SK-N-SH treated with all-trans-retinoic acid at 6 μM for 48 hours (cell line): ENCODE results near the gene GAK.

Experiments used
- ATAC-seq: fragments of 200-7000 bp; cut with Tn5 transposase; 3 replicates; pipeline ENCODE4 v1.9.1; 2020; ENCODE audit warnings: mild to moderate bottlenecking, moderate library complexity
- ARNTL ChIP-seq: fragments of 450-650 bp; formaldehyde crosslinking; IDR thresholded peaks from 2 replicates; pipeline ENCODE4 v1.5.0; 2020; ENCODE audit warnings: low read depth, mild to moderate bottlenecking, moderate library complexity, borderline replicate concordance
- BACH2 ChIP-seq: fragments of 250-450 bp; sonication (Bioruptor Pico); IDR thresholded peaks from 2 replicates; pipeline ENCODE4 v1.9.0; 2021; ENCODE audit warnings: mild to moderate bottlenecking, borderline replicate concordance
- CREB5 ChIP-seq: fragments of 250-450 bp; sonication (Bioruptor Pico); IDR thresholded peaks from 2 replicates; pipeline ENCODE4 v1.5.1; 2020; ENCODE audit warnings: low read depth, mild to moderate bottlenecking, moderate library complexity
- CSDC2 ChIP-seq: fragments of 250-450 bp; sonication (Bioruptor Pico); IDR thresholded peaks from 2 replicates; pipeline ENCODE4 v1.5.0; 2020; ENCODE audit warnings: mild to moderate bottlenecking, moderate library complexity
- CSRNP3 ChIP-seq: fragments of 250-450 bp; sonication (Bioruptor Pico); IDR thresholded peaks from 2 replicates; pipeline ENCODE4 v1.5.1; 2021; ENCODE audit warnings: mild to moderate bottlenecking, moderate library complexity
- ESRRG ChIP-seq: fragments of 250-450 bp; sonication (Bioruptor Pico); IDR thresholded peaks from 2 replicates; pipeline ENCODE4 v1.6.1; 2021; ENCODE audit warnings: mild to moderate bottlenecking
- GLIS3 ChIP-seq: fragments of 250-450 bp; sonication (Bioruptor Pico); IDR thresholded peaks from 2 replicates; pipeline ENCODE4 v1.5.0; 2020; ENCODE audit warnings: mild to moderate bottlenecking, moderate library complexity
- ISL1 ChIP-seq: fragments of 250-450 bp; sonication (Bioruptor Pico); IDR thresholded peaks from 2 replicates; pipeline ENCODE4 v2.1.2; 2022; ENCODE audit warnings: mild to moderate bottlenecking, moderate library complexity
- OSR1 ChIP-seq: fragments of 250-450 bp; sonication (Bioruptor Pico); IDR thresholded peaks from 2 replicates; pipeline ENCODE4 v1.8.0; 2022; ENCODE audit warnings: moderate library complexity, mild to moderate bottlenecking, inconsistent platforms
- PATZ1 ChIP-seq: fragments of 250-450 bp; sonication (Bioruptor Pico); IDR thresholded peaks from 2 replicates; pipeline ENCODE4 v1.8.0; 2020; ENCODE audit warnings: mild to moderate bottlenecking, moderate library complexity, borderline replicate concordance
- POU6F1 ChIP-seq: fragments of 250-450 bp; sonication (Bioruptor Pico); IDR thresholded peaks from 2 replicates; pipeline ENCODE4 v1.8.0; 2021; ENCODE audit warnings: low read depth, mild to moderate bottlenecking, moderate library complexity, borderline replicate concordance
- PPARA ChIP-seq: fragments of 250-450 bp; sonication (Bioruptor Pico); IDR thresholded peaks from 2 replicates; pipeline ENCODE4 v1.5.0; 2020; ENCODE audit warnings: mild to moderate bottlenecking, borderline replicate concordance
- RARB ChIP-seq: fragments of 250-450 bp; sonication (Bioruptor Pico); IDR thresholded peaks from 2 replicates; pipeline ENCODE4 v1.8.0; 2021; ENCODE audit warnings: mild to moderate bottlenecking, moderate library complexity
- TCF4 ChIP-seq: fragments of 250-450 bp; sonication (Bioruptor Pico); IDR thresholded peaks from 2 replicates; pipeline ENCODE4 v1.8.0; 2021; ENCODE audit warnings: mild to moderate bottlenecking, moderate library complexity, borderline replicate concordance
- TOX ChIP-seq: fragments of 250-450 bp; sonication (Bioruptor Pico); IDR thresholded peaks from 2 replicates; pipeline ENCODE4 v1.8.0; 2021; ENCODE audit warnings: mild to moderate bottlenecking, moderate library complexity, borderline replicate concordance
- TSHZ2 ChIP-seq: fragments of 250-450 bp; sonication (Bioruptor Pico); IDR thresholded peaks from 2 replicates; pipeline ENCODE4 v1.5.0; 2020; ENCODE audit warnings: mild to moderate bottlenecking, moderate library complexity
- ZC3H10 ChIP-seq: fragments of 250-450 bp; sonication (Bioruptor Pico); IDR thresholded peaks from 2 replicates; pipeline ENCODE4 v1.5.1; 2021; ENCODE audit warnings: mild to moderate bottlenecking, moderate library complexity
- ZFP3 ChIP-seq: fragments of 250-450 bp; sonication (Bioruptor Pico); IDR thresholded peaks from 2 replicates; pipeline ENCODE4 v1.5.0; 2020; ENCODE audit warnings: mild to moderate bottlenecking, moderate library complexity
- ZFP30 ChIP-seq: fragments of 450-650 bp; formaldehyde crosslinking; IDR thresholded peaks from 2 replicates; pipeline ENCODE4 v1.5.0; 2022; ENCODE audit warnings: mild to moderate bottlenecking, moderate library complexity
- ZNF565 ChIP-seq: fragments of 450-650 bp; formaldehyde crosslinking; conservative IDR thresholded peaks from 2 replicates; pipeline ENCODE4 v1.5.0; 2020; ENCODE audit warnings: low read depth, mild to moderate bottlenecking, moderate library complexity
- ZNF70 ChIP-seq: fragments of 450-650 bp; formaldehyde crosslinking; IDR thresholded peaks from 2 replicates; pipeline ENCODE4 v1.5.0; 2020; ENCODE audit warnings: mild to moderate bottlenecking, moderate library complexity
- ZNF8 ChIP-seq: fragments of 450-650 bp; formaldehyde crosslinking; IDR thresholded peaks from 2 replicates; pipeline ENCODE4 v1.5.0; 2020; ENCODE audit warnings: mild to moderate bottlenecking, moderate library complexity

GAK gene

GRCh38 chr4:879729-880077, 52.4 kb downstream of the GAK start:
- no peak for TF ChIP-seq PATZ1 (CRISPR knock-in tag)
- no peak for TF ChIP-seq ESRRG (CRISPR knock-in tag)
- no peak for TF ChIP-seq TCF4 (CRISPR knock-in tag)
- TF ChIP-seq TOX, result no peak
- TF ChIP-seq ZFP3 (CRISPR knock-in tag), result no peak
- TF ChIP-seq GLIS3 (CRISPR knock-in tag), result no peak
- TF ChIP-seq ZNF8 (CRISPR knock-in tag), result no peak
- no peak for TF ChIP-seq PPARA (CRISPR knock-in tag)
- no peak for TF ChIP-seq BACH2 (CRISPR knock-in tag)
- TF ChIP-seq ISL1 (CRISPR knock-in tag), result no peak
- TF ChIP-seq OSR1 (CRISPR knock-in tag), result no peak
- TF ChIP-seq TSHZ2 (CRISPR knock-in tag), result no peak
- no peak for TF ChIP-seq ZFP30 (CRISPR knock-in tag)
- TF ChIP-seq POU6F1 (CRISPR knock-in tag), result no peak
- no peak for ATAC-seq

- TF ChIP-seq PPARA (CRISPR knock-in tag), result no peak
- no peak for TF ChIP-seq OSR1 (CRISPR knock-in tag)
- TF ChIP-seq RARB (CRISPR knock-in tag), result no peak
- TF ChIP-seq CSDC2 (CRISPR knock-in tag), result no peak
- no peak for TF ChIP-seq ZNF70 (CRISPR knock-in tag)
- no peak for TF ChIP-seq BACH2 (CRISPR knock-in tag)
- TF ChIP-seq ZFP3 (CRISPR knock-in tag), result no peak
- no peak for TF ChIP-seq POU6F1 (CRISPR knock-in tag)
- TF ChIP-seq PATZ1 (CRISPR knock-in tag), result no peak
- TF ChIP-seq GLIS3 (CRISPR knock-in tag), result no peak
- no peak for TF ChIP-seq ZC3H10 (CRISPR knock-in tag)
- TF ChIP-seq CSRNP3 (CRISPR knock-in tag), result no peak
- TF ChIP-seq ARNTL, result no peak
- no peak for TF ChIP-seq TOX
- no peak for TF ChIP-seq ZFP30 (CRISPR knock-in tag)
- TF ChIP-seq CREB5 (CRISPR knock-in tag), result no peak
- TF ChIP-seq TCF4 (CRISPR knock-in tag), result no peak
- TF ChIP-seq ZNF565 (CRISPR knock-in tag), result no peak
- no peak for TF ChIP-seq ESRRG (CRISPR knock-in tag)
- ATAC-seq, result no peak
These were observed 53.1 kb downstream of the GAK start for GRCh38 chr4:878796-879728.
